ENCODE results near the gene HMGCS1.

DNA sequence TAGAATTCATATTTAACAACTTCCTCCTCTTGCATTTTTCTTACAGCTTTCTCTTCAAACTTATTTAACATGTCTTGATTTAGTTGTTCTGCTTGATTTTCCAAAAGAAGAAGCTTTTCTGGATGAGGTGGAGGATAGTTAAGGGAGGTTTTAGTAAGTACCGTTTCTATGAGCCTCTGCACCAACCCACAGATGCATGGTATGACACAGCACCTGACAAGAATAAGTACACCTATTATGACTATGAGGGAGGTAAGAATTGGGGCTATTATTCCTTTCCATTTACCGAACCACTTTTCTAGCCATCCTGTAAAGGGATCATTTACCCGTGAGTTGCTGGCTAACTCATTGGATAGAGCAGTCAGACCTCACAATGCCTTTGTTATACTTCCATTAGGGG, 2.5 kb upstream of the HMGCS1 start:
- TF ChIP-seq GATA3 (IDR thresholded peaks at IDR 0.05; ENCODE audit: low read depth, low read length) (no peak), GATA2 (IDR thresholded peaks at IDR 0.05; ENCODE audit: low read depth, low read length) (no peak)

All from SH-SY5Y (cell line).